ENCODE data around the gene LMF1. TPM values are rescaled to one million over a fixed set of nuclear protein-coding genes. Genes with fewer than 3 reads are reported as not detected.

LMF1 gene
- total and polyA plus RNA-seq, 2 donors from 2014 or later: 15.4 to 28.6 TPM

DNA sequence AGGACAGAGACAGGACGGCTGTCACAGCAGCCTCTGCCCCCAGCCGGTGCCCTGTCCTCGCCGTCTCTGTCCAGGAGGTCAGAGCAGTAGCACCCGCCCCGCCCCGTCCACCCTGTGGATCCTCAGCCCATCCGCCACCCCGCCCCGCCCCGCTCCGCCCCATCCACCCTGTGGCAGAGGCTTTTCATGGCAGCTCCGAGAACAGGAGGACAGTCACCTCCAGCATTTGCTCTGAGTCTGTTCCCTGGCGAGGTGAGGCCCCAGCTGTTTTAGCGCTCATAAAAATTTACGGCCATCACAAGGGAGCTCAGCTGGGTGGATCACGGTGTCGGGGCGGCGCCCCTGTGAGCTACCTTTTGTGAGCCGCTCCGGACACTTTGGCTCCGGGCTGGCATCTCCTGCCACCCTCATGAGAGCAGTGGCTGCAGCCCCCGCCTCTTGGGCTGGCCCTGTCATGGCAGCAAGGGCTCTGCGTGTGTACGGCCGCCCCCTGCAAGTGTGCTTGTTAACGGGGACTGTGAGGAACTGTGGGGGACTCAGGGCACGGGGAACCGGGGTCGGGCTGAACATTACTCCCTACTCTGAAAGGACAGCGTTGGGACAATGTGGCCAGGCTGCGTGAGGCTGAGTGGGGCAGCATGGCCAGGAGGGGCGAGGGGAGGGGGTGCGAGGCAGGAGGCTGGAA lies 138.0 kb downstream of the LMF1 start:
- H3K36me3 ChIP-seq (ENCODE audit: control insufficient read depth in 2 of 3, insufficient read depth in 3 of 3, low read length in 3 of 3): no peaks in the 10 kb centered on the region
- no peak overlapping the region for H3K27ac ChIP-seq (ENCODE audit: low read depth in 2 of 2, low read length in 2 of 2)
- H3K4me3 ChIP-seq (ENCODE audit: low read length in 3 of 3): no peak overlapping the region
- H3K9ac ChIP-seq (ENCODE audit: low read length in 3 of 3): no peak overlapping the region
- peaks cover 0 to 11% (median 3%) of the 10 kb centered on the region in 3 donors for H3K9me3 ChIP-seq (ENCODE audit: control insufficient read depth in 2 of 3, insufficient read depth in 1 of 3, low read length in 3 of 3)
- intact Hi-C loops (cut with DNase I): no loop called here
- FAIRE-seq: no peak
- H3K4me1 ChIP-seq (ENCODE audit: control insufficient read depth in 2 of 3, insufficient read depth in 2 of 3, low read depth in 1 of 3, low read length in 3 of 3): no peaks in the 10 kb centered on the region
- no peaks in the 10 kb centered on the region for H3K27me3 ChIP-seq (ENCODE audit: control insufficient read depth, insufficient read depth, low read length)
- TF ChIP-seq CTCF (IDR thresholded peaks at IDR 0.05; ENCODE audit: borderline replicate concordance, extremely low read depth, insufficient read depth): no peak
- DNase-seq: peak in 3 of 5 donors; percentile 26 to 63 (median 27)

GRCh38 chr16:831571-832413 lies 139.0 kb downstream of the LMF1 start:
- Histone ChIP-seq H3K4me3 (ENCODE audit: low read length in 3 of 3) (no peak overlapping the region), H3K36me3 (ENCODE audit: control insufficient read depth in 2 of 3, insufficient read depth in 3 of 3, low read length in 3 of 3) (no peaks in the 10 kb centered on the region), H3K27me3 (ENCODE audit: control insufficient read depth, insufficient read depth, low read length) (no peaks in the 10 kb centered on the region), H3K9ac (ENCODE audit: low read length in 3 of 3) (no peak overlapping the region), H3K9me3 (ENCODE audit: control insufficient read depth in 2 of 3, insufficient read depth in 1 of 3, low read length in 3 of 3) (peaks cover 0 to 11% (median 3%) of the 10 kb centered on the region in 3 donors), H3K4me1 (ENCODE audit: control insufficient read depth in 2 of 3, insufficient read depth in 2 of 3, low read depth in 1 of 3, low read length in 3 of 3) (no peaks in the 10 kb centered on the region), H3K27ac (ENCODE audit: low read depth in 2 of 2, low read length in 2 of 2) (no peak overlapping the region)
- DNase-seq (no peak), FAIRE-seq (no peak)
- TF ChIP-seq CTCF (IDR thresholded peaks at IDR 0.05; ENCODE audit: borderline replicate concordance, extremely low read depth, insufficient read depth): no peak
- intact Hi-C loops (cut with DNase I): no loop called here

DNA sequence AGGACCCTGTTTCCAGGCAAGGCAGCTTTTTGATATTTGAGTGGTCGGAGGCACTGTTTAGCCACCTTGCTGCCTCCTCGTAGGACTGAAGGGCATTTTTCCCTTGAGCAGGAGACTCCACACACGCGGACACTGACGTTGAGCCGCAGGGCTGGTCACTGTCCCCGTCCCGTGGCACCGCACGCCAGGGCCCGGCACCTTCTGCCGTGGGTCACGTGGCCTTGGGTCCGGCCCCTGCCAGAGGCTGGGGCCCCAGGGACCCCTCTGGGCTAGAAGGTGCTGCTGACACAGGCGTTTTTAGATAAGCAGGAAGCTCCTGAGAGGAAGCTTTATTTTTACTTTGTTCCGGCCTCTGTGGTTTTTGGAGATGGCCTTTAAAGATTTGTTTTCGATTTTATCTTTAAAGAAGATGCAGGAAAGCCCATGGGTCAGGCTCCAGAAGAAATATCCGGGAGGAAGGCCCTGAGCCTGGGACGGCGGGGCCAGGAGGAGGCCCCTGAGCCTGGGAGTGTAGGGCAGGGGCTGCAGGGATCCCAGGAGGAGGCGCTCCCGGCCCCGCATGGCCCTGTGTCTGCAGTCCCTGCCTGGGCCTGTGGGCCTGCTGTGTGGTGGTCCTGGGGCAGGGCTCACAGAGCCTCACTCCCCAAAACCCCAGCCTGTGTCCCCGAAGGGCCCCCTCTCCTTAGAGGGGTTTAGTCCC lies 139.8 kb downstream of the LMF1 start:
- no peak for TF ChIP-seq CTCF (IDR thresholded peaks at IDR 0.05; ENCODE audit: borderline replicate concordance, extremely low read depth, insufficient read depth)
- peaks cover 0 to 7% (median under 1%) of the 10 kb centered on the region in 3 donors for H3K9me3 ChIP-seq (ENCODE audit: control insufficient read depth in 2 of 3, insufficient read depth in 1 of 3, low read length in 3 of 3)
- H3K9ac ChIP-seq (ENCODE audit: low read length in 3 of 3): no peak overlapping the region
- no peaks in the 10 kb centered on the region for H3K27me3 ChIP-seq (ENCODE audit: control insufficient read depth, insufficient read depth, low read length)
- intact Hi-C loops (cut with DNase I): no loop called here
- no peaks in the 10 kb centered on the region for H3K36me3 ChIP-seq (ENCODE audit: control insufficient read depth in 2 of 3, insufficient read depth in 3 of 3, low read length in 3 of 3)
- no peak overlapping the region for H3K27ac ChIP-seq (ENCODE audit: low read depth in 2 of 2, low read length in 2 of 2)
- no peaks in the 10 kb centered on the region for H3K4me1 ChIP-seq (ENCODE audit: control insufficient read depth in 2 of 3, insufficient read depth in 2 of 3, low read depth in 1 of 3, low read length in 3 of 3)
- H3K4me3 ChIP-seq (ENCODE audit: low read length in 3 of 3): no peak overlapping the region
- DNase-seq (no peak), FAIRE-seq (no peak)

Measured in kidney (tissue), 14 donors.